B cell (primary cell): Measurements from ENCODE around the gene ACP5. TPM values are rescaled to one million over a fixed set of nuclear protein-coding genes. Genes with fewer than 3 reads are reported as not detected.
A peak's percentile ranks its signal among the peaks of the same experiment; 100 is the strongest.

Experiments used
- ATAC-seq: fragments of 200-7000 bp; cut with Tn5 transposase; one replicate; pipeline ENCODE4 v1.10.0; 2021; ENCODE audit warnings: low read depth, mild to moderate bottlenecking, moderate number of reproducible peaks, moderate library complexity
- CTCF ChIA-PET: fragments of 350-600 bp; sonication (Branson Sonifier 250); formaldehyde crosslinking; loops from one replicate; lab custom pipeline; 2021; ENCODE audit warnings: antibody characterized with exemption, inconsistent platforms; lab: Charles Lee
- POLR2A ChIA-PET: fragments of 350-600 bp; sonication (Branson Sonifier 250); formaldehyde crosslinking; loops from one replicate; lab custom pipeline; 2021; ENCODE audit warnings: antibody characterized with exemption; lab: Charles Lee
- DNase-seq: peaks from one replicate; pipeline ENCODE4 v3.0.0; 2013
- H2AFZ ChIP-seq: 2 replicates; pipeline ENCODE4 v1.6.1; 2012; ENCODE audit warnings: mild to moderate bottlenecking, low read depth, low read length; ENCODE audit not compliant: insufficient read depth, poor library complexity, severe bottlenecking
- H3K27ac ChIP-seq, 2 donors: 1 replicate in 1 of 2; 2 replicates in 1 of 2; pipeline ENCODE4 v1.5.1; 2012 to 2013; ENCODE audit warnings: low read length in 2 of 2, mild to moderate bottlenecking in 2 of 2, moderate library complexity in 1 of 2
- H3K27me3 ChIP-seq, 4 experiments: fragments of 200-600 bp in 1 of 4; sonication (generic) in 1 of 4; replicated peaks in 1 of 4; 1 replicate in 2 of 4; 2 replicates in 2 of 4; pipeline versions ENCODE4 v1.6.1 to v1.7.0; 2013 to 2016; ENCODE audit warnings: low read length in 3 of 4, mild to moderate bottlenecking in 2 of 4, mixed read lengths in 1 of 4, moderate library complexity in 1 of 4; ENCODE audit not compliant: insufficient read depth in 4 of 4, control insufficient read depth in 3 of 4; ENCODE audit errors: control extremely low read depth in 1 of 4
- H3K36me3 ChIP-seq, 2 experiments: replicated peaks in 1 of 2; 1 replicate in 1 of 2; 2 replicates in 1 of 2; pipeline versions ENCODE4 v1.6.1 to v1.7.1; 2013; ENCODE audit warnings: low read length in 1 of 2; ENCODE audit not compliant: insufficient read depth in 2 of 2, control insufficient read depth in 1 of 2; ENCODE audit errors: control extremely low read depth in 1 of 2, extremely low read depth in 1 of 2
- H3K4me1 ChIP-seq, 2 donors: fragments of 200-600 bp in 1 of 2; sonication (generic) in 1 of 2; 1 replicate in 1 of 2; 2 replicates in 1 of 2; pipeline versions ENCODE4 v1.5.1 to v1.6.1; 2013 to 2017; ENCODE audit warnings: low read length in 2 of 2; ENCODE audit not compliant: control insufficient read depth in 2 of 2, insufficient read depth in 2 of 2
- H3K4me2 ChIP-seq: replicated peaks from 2 replicates; pipeline ENCODE3; 2012; ENCODE audit warnings: mild to moderate bottlenecking, low read depth, low read length; ENCODE audit not compliant: poor library complexity, severe bottlenecking
- H3K4me3 ChIP-seq, 5 experiments: fragments of 200-600 bp in 1 of 5; sonication (generic) in 1 of 5; 1 replicate in 3 of 5; 2 replicates in 2 of 5; pipeline versions ENCODE4 v1.5.1 to v1.7.0; 2011 to 2016; ENCODE audit warnings: low read length in 4 of 5, mild to moderate bottlenecking in 4 of 5, low read depth in 2 of 5, control low read depth in 1 of 5, moderate library complexity in 1 of 5; ENCODE audit not compliant: insufficient read depth in 1 of 5; ENCODE audit errors: control extremely low read depth in 1 of 5, extremely low read depth in 1 of 5
- H3K79me2 ChIP-seq: fragments of 200-600 bp; sonication (generic); one replicate; pipeline ENCODE4 v1.6.0; 2016; ENCODE audit warnings: low read length; ENCODE audit not compliant: control insufficient read depth, insufficient read depth
- H3K9ac ChIP-seq: fragments of 200-600 bp; sonication (generic); 2 replicates; pipeline ENCODE4 v1.6.1; 2017; ENCODE audit warnings: mild to moderate bottlenecking, low read length, moderate library complexity
- H3K9me3 ChIP-seq, 3 donors: one replicate each; pipeline versions ENCODE4 v1.6.1 to v1.7.1; 2013; ENCODE audit warnings: low read length in 2 of 3; ENCODE audit not compliant: control insufficient read depth in 2 of 3, insufficient read depth in 1 of 3; ENCODE audit errors: control extremely low read depth in 1 of 3
- H4K20me1 ChIP-seq: 2 replicates; pipeline ENCODE4 v1.6.0; 2012; ENCODE audit warnings: mild to moderate bottlenecking, low read length; ENCODE audit not compliant: insufficient read depth, control insufficient read depth, poor library complexity, severe bottlenecking
- H3K27ac Mint-ChIP-seq: one replicate; pipeline ENCODE4 v1.8.0; 2021; ENCODE audit warnings: mixed read lengths
- H3K27me3 Mint-ChIP-seq: one replicate; pipeline ENCODE4 v1.8.0; 2021; ENCODE audit warnings: mixed read lengths
- H3K4me1 Mint-ChIP-seq: one replicate; pipeline ENCODE4 v1.8.0; 2021; ENCODE audit warnings: mixed read lengths
- H3K4me3 Mint-ChIP-seq: one replicate; pipeline ENCODE4 v1.8.0; 2021; ENCODE audit warnings: mixed read lengths
- H3K9me3 Mint-ChIP-seq: one replicate; pipeline ENCODE4 v1.8.0; 2022; ENCODE audit warnings: mixed read lengths; ENCODE audit not compliant: insufficient read depth
- CTCF ChIP-seq: fragments of 200-600 bp; IDR thresholded peaks from one replicate; pipeline ENCODE4 v1.8.0; 2022; ENCODE audit warnings: antibody characterized with exemption, mild to moderate bottlenecking
- EZH2 ChIP-seq: IDR thresholded peaks from 2 replicates; pipeline ENCODE4 v1.6.1; 2012; ENCODE audit warnings: borderline replicate concordance, low read depth, mild to moderate bottlenecking, moderate library complexity, low read length; ENCODE audit not compliant: insufficient read depth, poor library complexity, severe bottlenecking
- WGBS: methylation state at CpG from one replicate; pipeline ENCODE4 v1.1.5; 2013; ENCODE audit warnings: missing lambda C conversion rate; ENCODE audit not compliant: insufficient coverage; 5-methylcytosine and 5-hydroxymethylcytosine counted together
- intact Hi-C: fragments of 100-400 bp; cut with micrococcal nuclease; formaldehyde crosslinking; loops from one replicate; pipeline ENCODE4 v1.10.0; 2022
- polyA plus RNA-seq: library from polyadenylated mRNA; depleted of rRNA; stranded (reverse); fragments of >200 nt; gene quantifications from 2 replicates; pipeline ENCODE4 v1.2.3, GENCODE V29; 2012
- total RNA-seq, 2 donors: library from RNA; stranded (reverse); fragments of 120-200 nt in 1 of 2; gene quantifications; 1 replicate in 1 of 2; 2 replicates in 1 of 2; pipeline versions ENCODE4 v1.2.3 to v1.2.4, GENCODE V29; 2013 to 2022

The ACP5 gene
- total and polyA plus RNA-seq, 2 donors (not counting 1 experiment from before 2014, with no cell fraction given): 151 to 169 TPM

GRCh38 chr19:11558881-11559828, 18.3 kb downstream of the ACP5 start, which contains the start of gene ELOF1:
Gene ELOF1 (minus strand): TSS chr19:11559230. CDS start chr19:11554347, 4,883 bp downstream.
- Histone ChIP-seq H3K4me1 (peaks cover 33 to 64% of the 10 kb centered on the region in 2 donors), H3K9me3 (no peaks in the 10 kb centered on the region), H4K20me1 (peaks cover 24% of the 10 kb centered on the region), H3K27ac (peak within 1 kb of the TSS; percentile 80 to 81), H3K9ac (peak within 1 kb of the TSS; percentile 81), H3K27me3 (no peaks in the 10 kb centered on the region), H2AFZ (peak within 1 kb of the TSS; percentile 72), H3K79me2 (peaks cover 37% of the 10 kb centered on the region), H3K4me2 (peak within 1 kb of the TSS; percentile 79), H3K36me3 (peaks cover 0 to 11% of the 10 kb centered on the region in 2 experiments), H3K4me3 (peak within 1 kb of the TSS; percentile 70 to 95 (median 75))
- peak within 1 kb of the TSS; percentile 96 for H3K27ac Mint-ChIP-seq
- WGBS: under 1% methylated on average over 41 of the region's 57 CpGs
- H3K9me3 Mint-ChIP-seq: no peaks in the 10 kb centered on the region
- no peaks in the 10 kb centered on the region for H3K27me3 Mint-ChIP-seq
- H3K4me1 Mint-ChIP-seq: peaks cover 61% of the 10 kb centered on the region
- TF ChIP-seq EZH2 (no peak), CTCF (no peak)
- H3K4me3 Mint-ChIP-seq: peak within 1 kb of the TSS; percentile 93
- ChIA-PET POLR2A (interaction anchor here (0.7 to 3.0 kb wide), 5 partner anchors 9 to 207 kb away, joined by 3 to 13 read pairs (median 4); partner anchors contain the start of gene ZNF441), CTCF (interaction anchor here (0.6 to 10.7 kb wide), 10 partner anchors 10 to 432 kb away, joined by 3 to 289 read pairs (median 5); partner anchors contain the start of genes CNN1, ECSIT and ZNF491)
- DNase-seq: peak; percentile 98
- intact Hi-C loops: loop anchor here (1.0 to 2.0 kb wide), 4 partner anchors 23 to 180 kb away; partner anchors contain the start of genes ECSIT, ZNF653 and ZNF823
- peak; percentile 86 for ATAC-seq
